Cardiac fibroblast (primary cell): ENCODE measurements around the gene AMIGO2.

Experiments used
- DNase-seq, 2 donors: peaks; one replicate each; pipeline versions ENCODE4 v3.0.0 to v3.0.0-alpha.2; 2010; ENCODE audit warnings: low read depth in 2 of 2
- H3K4me3 ChIP-seq, 2 donors: replicated peaks in 1 of 2; 1 replicate in 1 of 2; 2 replicates in 1 of 2; pipeline ENCODE4 v1.5.1; 2011; ENCODE audit warnings: low read depth in 2 of 2, low read length in 2 of 2, mild to moderate bottlenecking in 2 of 2, moderate library complexity in 1 of 2
- CTCF ChIP-seq: IDR thresholded peaks from one replicate; pipeline ENCODE4 v1.5.1; 2011; ENCODE audit warnings: low read depth, mild to moderate bottlenecking, low read length, inconsistent platforms

AMIGO2 gene

GRCh38 chr12:47028981-47029708, 50.6 kb downstream of the AMIGO2 start:
- no peak overlapping the region for H3K4me3 ChIP-seq
- no peak for DNase-seq

DNA sequence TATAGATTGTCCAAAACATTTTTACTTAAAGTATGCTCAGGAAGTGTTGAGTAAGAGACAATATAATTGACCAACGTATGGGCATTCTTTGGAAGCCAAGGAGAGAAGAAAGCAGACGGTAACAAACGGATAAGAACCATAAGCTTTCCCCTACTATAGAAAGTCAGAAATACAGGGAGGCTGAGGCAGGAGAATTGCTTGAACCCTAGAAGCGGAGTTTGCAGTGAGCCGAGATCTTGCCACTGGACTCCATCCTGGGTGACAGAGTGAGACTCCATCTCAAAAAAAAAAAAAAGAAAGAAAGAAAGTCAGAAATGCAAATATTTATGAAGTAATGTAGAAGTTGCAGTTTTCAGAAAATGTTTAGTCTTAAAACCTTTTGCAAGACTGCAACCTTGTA, 51.6 kb downstream of the AMIGO2 start:
- DNase-seq = no peak
- no peak overlapping the region for H3K4me3 ChIP-seq
- TF ChIP-seq CTCF = no peak

More at GRCh38 chr12:47028981-47029708, 50.6 kb downstream of the AMIGO2 start:
- TF ChIP-seq CTCF = no peak
